Activated CD4-positive, CD25-positive, alpha-beta regulatory T cell treated with anti-CD3 and anti-CD28 coated beads, Interleukin-2, amount 50 U/mL, for 24 hours (primary cell): ENCODE results near the gene IRF2BPL.

Experiments used
- ATAC-seq, 2 donors: fragments of 150-1000 bp; cut with Tn5 transposase; one replicate each; pipeline ENCODE4 v1.10.0; 2021; ENCODE audit warnings: mild to moderate bottlenecking in 1 of 2, moderate library complexity in 1 of 2

The IRF2BPL gene

DNA sequence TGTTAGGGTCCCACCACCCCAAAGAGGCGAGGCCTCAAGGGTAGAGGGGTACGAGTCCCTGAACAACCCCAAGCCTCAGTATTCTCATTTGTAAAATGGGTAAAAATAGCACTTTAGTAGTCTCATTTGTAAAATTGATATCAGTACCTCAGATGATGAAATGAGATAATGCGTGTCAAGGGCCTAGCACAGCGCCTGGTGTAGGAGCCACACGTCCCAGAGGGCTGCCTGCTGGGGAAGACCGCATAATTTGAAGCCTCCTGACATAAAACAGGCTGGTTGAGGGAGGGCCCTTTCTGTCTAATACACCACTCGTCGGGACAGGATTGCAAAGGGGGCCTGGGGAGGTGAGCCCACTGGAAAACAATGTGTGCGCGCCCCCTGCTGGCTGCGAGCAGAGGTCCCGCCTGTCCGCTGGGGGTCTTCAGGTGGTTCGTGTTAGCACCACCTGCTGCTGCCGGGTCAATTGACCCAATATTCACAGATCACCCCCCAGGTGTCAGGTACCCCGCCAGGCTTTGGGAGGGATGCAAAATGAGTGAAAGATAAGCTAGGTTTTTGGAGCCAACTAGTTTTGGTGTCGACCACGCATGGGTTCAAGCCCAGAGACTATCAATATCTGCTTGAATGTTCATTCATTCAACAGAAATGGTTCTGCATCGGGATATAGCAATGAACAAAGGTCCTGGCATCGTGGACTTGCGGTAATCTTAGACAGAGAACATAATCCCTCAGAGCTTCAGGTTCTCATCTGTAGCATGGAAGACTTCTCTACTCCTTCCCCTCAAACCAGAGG is 24.7 kb upstream of the IRF2BPL start:
- peak; percentile 89 to 90 for ATAC-seq

DNA sequence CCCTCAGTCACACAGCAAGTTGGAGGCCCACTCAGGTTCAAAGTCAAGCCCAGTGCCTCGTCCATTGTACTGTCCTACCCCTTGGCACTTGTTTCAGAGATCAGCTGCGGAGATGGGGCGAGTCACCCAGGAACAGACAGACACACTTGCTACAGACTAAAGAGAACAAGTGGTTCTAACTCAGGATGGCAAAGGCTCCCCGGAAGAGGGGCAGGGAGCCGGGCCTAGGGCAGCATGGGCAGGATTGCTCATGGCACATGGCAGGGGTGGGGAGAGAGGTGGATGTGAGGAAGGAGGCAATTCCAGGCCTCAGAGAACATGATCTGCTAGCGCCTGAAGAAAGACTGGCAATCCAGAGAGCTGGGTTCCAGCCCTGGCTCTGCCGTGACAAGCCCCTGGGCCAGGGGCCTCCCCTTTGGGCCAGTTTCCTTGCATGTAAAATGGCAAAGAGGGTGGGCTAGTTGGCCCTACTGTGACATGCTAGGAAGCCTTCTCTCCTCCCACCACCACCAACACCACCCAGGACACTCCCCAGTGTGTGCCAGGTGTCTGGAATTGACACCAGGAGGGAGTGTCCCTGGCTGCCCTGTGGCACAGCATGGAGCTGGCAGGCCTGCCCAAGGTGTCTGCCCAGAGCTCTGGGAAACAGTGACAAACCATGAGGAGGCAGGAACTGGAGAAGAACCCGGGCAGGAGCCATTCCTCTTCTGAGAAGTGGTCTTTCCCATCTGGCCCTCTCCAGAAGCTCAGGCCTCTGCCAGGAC is 24.0 kb upstream of the IRF2BPL start:
- no peak for ATAC-seq

- ATAC-seq = no peak
Measured at GRCh38 chr14:77051116-77051515, 22.6 kb upstream of the IRF2BPL start.

GRCh38 chr14:77046721-77047120 is 18.2 kb upstream of the IRF2BPL start:
- no peak for ATAC-seq

DNA sequence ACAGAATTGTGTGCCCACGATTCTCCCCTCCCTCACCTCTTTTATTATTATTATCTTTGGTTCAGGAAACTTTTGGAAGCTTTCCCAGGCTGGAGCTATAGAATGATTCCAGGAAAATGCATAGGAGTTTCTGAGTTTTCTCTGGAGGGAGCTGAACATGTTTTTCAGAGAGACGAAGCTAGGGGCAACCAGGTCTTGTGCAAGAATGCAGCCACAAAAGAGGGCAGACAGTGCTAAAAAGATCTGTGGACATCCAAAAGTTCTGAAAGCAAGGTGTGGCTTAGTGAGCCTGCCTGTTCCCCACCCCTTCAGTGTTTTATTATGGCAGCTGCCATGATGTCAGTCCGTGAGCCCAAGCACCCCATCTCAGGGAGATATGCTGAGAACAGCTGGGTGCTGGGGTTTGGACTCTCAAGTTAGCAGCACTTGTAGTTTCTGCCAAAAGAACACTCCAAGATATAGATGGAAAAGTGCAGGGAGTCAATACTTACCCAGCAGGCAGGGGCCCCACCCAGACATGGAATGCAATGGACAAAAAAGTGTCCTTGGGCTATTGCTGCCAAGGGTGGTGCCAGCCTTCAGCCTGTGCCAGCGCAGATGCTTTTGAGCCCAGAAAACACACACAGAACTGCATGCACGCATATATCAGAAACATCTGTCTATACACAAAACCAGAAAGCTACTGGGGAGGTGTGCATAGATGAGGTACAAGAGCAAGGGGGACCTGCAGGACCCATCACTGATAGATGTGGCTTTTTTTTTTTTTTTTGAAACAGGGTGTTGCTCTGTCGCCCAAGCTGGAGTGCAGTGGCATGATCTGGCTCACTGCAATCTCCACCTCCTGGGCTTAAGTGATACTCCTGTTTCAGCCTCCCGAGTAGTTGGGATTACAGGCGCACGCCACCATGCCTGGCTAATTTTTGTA is 17.0 kb upstream of the IRF2BPL start:
- ATAC-seq = no peak

- ATAC-seq = no peak
Measured at GRCh38 chr14:77044783-77045237, 16.3 kb upstream of the IRF2BPL start.

GRCh38 chr14:77043984-77044485 is 15.5 kb upstream of the IRF2BPL start:
- ATAC-seq = no peak

- no peak for ATAC-seq
Measured at GRCh38 chr14:77043177-77043983, 14.9 kb upstream of the IRF2BPL start.

GRCh38 chr14:77041881-77042545 is 13.5 kb upstream of the IRF2BPL start:
- ATAC-seq = no peak

DNA sequence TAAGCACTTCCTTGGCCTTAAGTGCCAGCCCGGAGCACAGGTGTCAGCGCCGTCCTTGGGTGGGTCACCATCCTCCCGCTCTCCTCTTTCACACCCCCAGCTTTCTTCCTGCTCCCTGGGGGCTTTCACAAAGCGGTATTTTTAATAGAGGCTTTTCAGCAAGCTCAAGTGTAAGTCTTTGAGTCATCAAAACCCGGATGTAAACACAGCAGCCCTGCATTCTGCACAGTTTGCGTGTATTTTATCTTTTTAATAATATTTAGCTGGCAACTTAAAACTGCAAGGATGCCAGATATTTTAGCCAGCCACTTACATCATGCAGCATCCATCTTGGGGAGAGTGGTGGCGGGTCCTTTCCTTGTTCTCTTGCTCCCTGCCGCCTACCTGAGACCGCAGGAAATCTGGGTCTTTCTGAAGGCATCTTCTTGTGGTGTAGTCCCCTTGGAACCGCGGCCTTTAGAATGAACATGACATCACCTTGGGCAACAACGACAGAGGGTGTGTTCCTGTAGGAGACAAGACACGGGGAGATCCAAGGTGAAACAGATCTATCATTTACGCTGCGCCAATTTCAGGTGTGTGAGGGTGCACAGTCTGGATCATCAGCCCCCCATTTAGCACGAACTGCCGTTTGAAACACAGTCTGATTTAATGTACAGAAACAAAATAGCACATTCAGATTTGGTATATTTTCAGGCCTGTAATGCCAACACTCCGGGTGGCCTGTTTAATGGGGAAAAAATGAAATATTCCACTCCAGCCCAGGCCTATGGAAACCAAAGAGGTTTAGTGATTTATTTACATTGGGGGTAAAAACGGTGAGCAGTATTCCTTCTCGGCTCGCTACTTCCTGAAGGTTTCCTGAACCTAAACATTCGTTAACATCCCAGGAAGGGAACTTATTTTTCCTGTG is 12.5 kb upstream of the IRF2BPL start:
- ATAC-seq = peak; percentile 34 to 38

- ATAC-seq = peak; percentile 74 to 75
Measured at GRCh38 chr14:77040059-77040740, 11.7 kb upstream of the IRF2BPL start.

DNA sequence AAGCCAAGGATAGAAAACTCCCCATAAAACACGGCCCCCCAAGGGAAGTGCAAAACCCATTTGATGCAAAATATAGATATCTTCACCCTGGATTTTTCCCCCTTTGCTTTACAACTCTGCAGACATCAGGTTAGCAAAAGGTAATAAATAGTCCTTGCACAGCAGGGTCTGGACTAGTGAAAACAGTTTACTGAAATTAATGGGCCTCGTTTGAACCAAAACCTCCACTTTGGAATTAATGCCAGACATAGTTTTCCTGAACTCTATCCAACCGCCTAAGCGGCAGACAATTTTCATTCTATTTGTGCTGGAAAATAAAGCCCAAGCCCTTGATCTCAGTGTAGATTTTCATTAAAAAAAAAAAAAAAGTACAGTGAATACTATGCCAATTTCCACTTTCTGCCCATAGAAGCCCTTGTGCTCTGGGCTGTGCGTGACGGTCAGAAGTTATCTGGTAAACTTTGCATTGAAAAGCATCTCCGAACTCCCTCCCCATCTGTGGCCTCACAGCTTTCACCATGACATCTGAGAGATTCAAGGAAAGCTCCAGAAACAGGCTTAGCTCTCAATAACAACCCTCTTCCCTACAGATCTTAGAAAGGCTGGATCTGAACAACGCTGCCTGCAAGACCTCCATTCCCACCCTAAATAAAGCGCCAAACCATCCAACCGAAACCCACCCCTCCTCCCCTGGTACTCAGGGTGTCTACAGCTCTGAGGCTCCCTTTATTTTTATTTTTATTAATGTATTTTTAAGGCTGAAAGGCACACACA is 11.0 kb upstream of the IRF2BPL start:
- ATAC-seq = no peak

DNA sequence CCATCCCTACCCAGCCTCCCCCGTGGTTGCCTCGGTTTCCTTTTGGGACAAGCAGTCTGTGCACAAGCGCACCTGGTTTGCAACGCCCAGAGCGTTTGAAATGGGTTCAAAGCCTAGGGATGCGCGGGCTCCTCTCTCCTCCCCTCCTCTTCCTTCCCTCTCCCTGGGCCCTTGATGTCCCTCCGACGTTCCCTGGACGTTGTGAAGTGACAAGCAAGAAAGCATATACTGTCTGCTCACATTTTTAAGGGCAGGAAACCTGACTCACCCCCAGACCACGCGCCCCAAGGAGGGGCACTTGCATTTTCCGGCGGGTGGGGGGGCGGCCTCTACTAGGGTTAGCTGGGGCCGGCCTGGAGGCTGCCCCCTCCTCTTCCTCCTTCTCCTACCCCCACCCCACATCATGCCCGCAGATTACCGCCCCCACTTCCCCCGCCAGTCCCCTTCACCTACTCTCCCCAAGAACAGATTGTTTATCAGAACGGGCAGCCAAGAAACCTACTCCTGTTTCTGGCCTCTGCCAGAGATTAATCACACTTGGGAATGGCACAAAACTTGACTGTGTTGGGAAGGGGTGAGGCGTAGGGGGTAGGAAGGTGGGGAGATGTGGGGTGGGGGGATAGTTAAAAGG is 9.5 kb upstream of the IRF2BPL start:
- no peak for ATAC-seq

DNA sequence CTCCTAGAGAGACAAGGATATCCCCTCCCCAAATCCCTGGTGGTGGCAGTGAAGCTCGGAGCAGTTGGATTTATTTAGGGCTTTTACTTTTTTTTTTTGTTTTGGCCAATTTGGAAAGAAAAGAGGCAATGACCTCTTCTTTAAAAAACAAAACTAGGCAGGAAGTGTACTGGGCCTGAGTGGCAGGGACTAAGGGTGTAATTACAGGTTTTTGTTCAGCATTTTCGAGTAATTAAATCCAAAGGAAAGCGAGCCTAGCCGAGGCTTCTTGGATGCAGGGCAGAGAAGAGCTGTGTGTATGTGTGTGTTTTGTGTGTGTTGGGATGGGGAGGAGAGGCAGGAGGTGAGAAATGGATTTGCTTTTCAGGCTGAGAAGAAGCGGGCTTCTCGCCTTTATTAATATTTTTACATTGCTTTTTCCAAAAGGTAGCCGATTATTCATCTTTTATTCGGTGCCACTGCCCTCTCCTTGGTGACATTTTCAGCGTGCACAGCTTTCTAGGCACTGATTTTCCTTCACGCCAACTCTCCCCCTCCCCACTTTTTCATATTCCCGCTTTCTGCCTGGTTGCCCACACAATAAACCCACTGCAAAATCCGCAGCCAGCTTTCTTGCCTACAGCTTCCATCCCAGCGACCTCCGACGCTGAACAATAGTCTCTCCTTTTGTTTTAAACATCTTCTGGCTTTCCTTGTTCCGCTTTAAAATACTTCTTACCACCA is 8.9 kb upstream of the IRF2BPL start:
- no peak for ATAC-seq

DNA sequence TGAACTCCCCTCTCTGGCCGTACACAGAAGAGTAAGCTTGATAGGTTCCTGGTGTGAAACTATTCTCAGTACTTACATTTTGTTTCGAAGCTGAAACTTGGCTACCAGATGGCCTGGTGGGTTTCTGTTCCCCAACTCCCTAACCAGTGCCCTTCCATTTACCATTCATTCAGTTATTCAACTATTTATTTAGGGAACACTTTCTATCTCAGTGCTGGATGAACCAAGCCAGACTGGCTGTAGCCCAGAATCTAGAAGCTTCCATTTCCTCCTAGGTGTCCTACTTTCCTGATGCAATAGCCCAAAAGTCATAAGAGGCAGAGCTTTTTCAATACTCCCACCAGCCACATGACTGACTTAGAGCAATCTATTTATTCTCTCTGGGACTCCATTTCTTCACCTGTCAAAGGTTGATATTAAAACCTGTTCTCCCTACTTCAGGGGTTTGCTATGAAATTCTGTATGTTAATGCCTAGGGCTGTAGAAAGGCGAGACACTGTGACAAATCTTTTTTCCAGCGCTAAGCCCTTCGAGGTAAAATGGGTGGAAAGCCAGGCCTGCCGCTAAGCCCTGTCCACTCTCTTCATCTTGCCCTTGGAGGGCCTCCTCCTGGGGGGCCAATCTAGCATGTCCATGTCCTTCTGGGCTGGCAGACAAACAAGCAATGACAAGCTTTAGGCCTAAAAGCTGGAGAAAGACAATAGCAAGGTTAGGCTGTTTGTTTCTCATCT is 8.1 kb upstream of the IRF2BPL start:
- no peak for ATAC-seq

DNA sequence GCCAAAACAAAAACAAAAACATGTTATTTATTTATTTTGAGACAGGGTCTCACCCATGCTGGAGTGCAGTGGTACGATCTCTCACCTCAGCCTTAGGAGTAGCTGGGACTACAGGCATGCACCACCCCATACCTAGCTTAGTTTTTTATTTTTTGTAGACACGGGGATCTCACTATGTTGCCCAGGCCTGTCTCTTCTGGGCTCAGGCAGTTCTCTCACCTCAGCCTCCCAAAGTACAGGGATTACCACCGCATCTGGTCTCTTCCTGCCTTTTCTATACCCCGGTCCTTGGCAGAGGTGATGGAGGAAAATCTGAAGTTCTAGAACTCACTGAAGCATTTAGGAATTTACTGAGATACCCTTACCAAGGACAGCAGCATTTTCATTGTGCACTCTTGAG is 6.8 kb upstream of the IRF2BPL start:
- ATAC-seq = no peak
